Natural killer cell (primary cell): Measurements from ENCODE around the gene TXNDC5. TPM values are rescaled to one million over a fixed set of nuclear protein-coding genes. Genes with fewer than 3 reads are reported as not detected.

Experiments
- ATAC-seq, 3 donors: fragments of 150-1000 bp in 2 of 3; fragments of 200-7000 bp in 1 of 3; cut with Tn5 transposase; 1 replicate in 1 of 3; 2 replicates in 2 of 3; pipeline ENCODE4 v1.10.0; 2021; ENCODE audit warnings: mild to moderate bottlenecking in 2 of 3, moderate library complexity in 2 of 3
- DNase-seq, 2 donors: peaks; one replicate each; pipeline versions ENCODE4 v3.0.0 to v3.0.0-alpha.2; 2013 to 2021; ENCODE audit warnings: mixed read lengths in 1 of 2
- H3K27ac ChIP-seq: one replicate; pipeline ENCODE4 v1.5.1; 2013; ENCODE audit warnings: mild to moderate bottlenecking, low read length
- H3K27me3 ChIP-seq: one replicate; pipeline ENCODE4 v1.6.1; 2013; ENCODE audit warnings: low read length; ENCODE audit not compliant: control insufficient read depth, insufficient read depth
- H3K36me3 ChIP-seq: one replicate; pipeline ENCODE4 v1.6.1; 2013; ENCODE audit warnings: low read length; ENCODE audit not compliant: control insufficient read depth, insufficient read depth
- H3K4me1 ChIP-seq: one replicate; pipeline ENCODE4 v1.6.1; 2013; ENCODE audit warnings: low read length; ENCODE audit not compliant: control insufficient read depth, insufficient read depth
- H3K4me3 ChIP-seq: one replicate; pipeline ENCODE4 v1.5.1; 2013; ENCODE audit warnings: low read length
- H3K9me3 ChIP-seq: one replicate; pipeline ENCODE4 v1.6.1; 2013; ENCODE audit warnings: low read length; ENCODE audit not compliant: control insufficient read depth, insufficient read depth
- H3K27ac Mint-ChIP-seq, 2 donors: one replicate each; pipeline ENCODE4 v1.8.0; 2022; ENCODE audit warnings: mild to moderate bottlenecking in 2 of 2, mixed read lengths in 2 of 2, moderate library complexity in 1 of 2
- H3K27me3 Mint-ChIP-seq, 2 donors: one replicate each; pipeline ENCODE4 v1.8.0; 2022; ENCODE audit warnings: low read depth in 2 of 2, mixed read lengths in 2 of 2
- H3K36me3 Mint-ChIP-seq: one replicate; pipeline ENCODE4 v1.8.0; 2022; ENCODE audit warnings: mixed read lengths
- H3K4me1 Mint-ChIP-seq, 2 donors: one replicate each; pipeline ENCODE4 v1.8.0; 2022; ENCODE audit warnings: mixed read lengths in 2 of 2
- H3K4me3 Mint-ChIP-seq: one replicate; pipeline ENCODE4 v1.8.0; 2022; ENCODE audit warnings: mild to moderate bottlenecking, moderate library complexity, mixed read lengths
- H3K9me3 Mint-ChIP-seq, 2 donors: one replicate each; pipeline ENCODE4 v1.8.0; 2022; ENCODE audit warnings: mixed read lengths in 2 of 2
- CTCF ChIP-seq: fragments of 200-600 bp; IDR thresholded peaks from one replicate; pipeline ENCODE4 v1.8.0; 2022; ENCODE audit warnings: antibody characterized with exemption
- WGBS: methylation state at CpG from one replicate; pipeline ENCODE4 v1.1.7; 2013; ENCODE audit warnings: missing lambda C conversion rate; ENCODE audit not compliant: insufficient coverage; 5-methylcytosine and 5-hydroxymethylcytosine counted together
- intact Hi-C: fragments of 100-400 bp; cut with micrococcal nuclease; formaldehyde crosslinking; loops from one replicate; pipeline ENCODE4 v1.14.2; 2022
- total RNA-seq, 4 donors: library from RNA; stranded (reverse); fragments of 120-200 nt in 1 of 4; gene quantifications; one replicate each; pipeline versions ENCODE4 v1.2.3 to v1.2.4, GENCODE V29; 2013 to 2022

Gene TXNDC5
- total RNA-seq, 3 donors from 2014 or later (not counting 1 experiment from before 2014, with no cell fraction given), result 7.9 to 105 (median 9.7) TPM

- H3K9me3 Mint-ChIP-seq, result no peaks in the 10 kb centered on the region
- no peak overlapping the region for H3K27ac Mint-ChIP-seq
- no peaks in the 10 kb centered on the region for H3K4me1 Mint-ChIP-seq
- no peaks in the 10 kb centered on the region for H3K27me3 ChIP-seq
- no peaks in the 10 kb centered on the region for H3K27me3 Mint-ChIP-seq
- H3K9me3 ChIP-seq, result no peaks in the 10 kb centered on the region
- no peak overlapping the region for H3K4me3 ChIP-seq
- H3K4me3 Mint-ChIP-seq, result no peak overlapping the region
- 96% methylated on average over 10 of the region's 10 CpGs for WGBS
- intact Hi-C loops, result no loop called here
- no peaks in the 10 kb centered on the region for H3K4me1 ChIP-seq
- H3K36me3 ChIP-seq, result peaks cover 17% of the 10 kb centered on the region
- no peak for TF ChIP-seq CTCF
- no peak overlapping the region for H3K27ac ChIP-seq
- ATAC-seq (no peak), DNase-seq (no peak)
- peaks cover 12% of the 10 kb centered on the region for H3K36me3 Mint-ChIP-seq
Measured at GRCh38 chr6:7878401-7878964, 32.1 kb downstream of the TXNDC5 start.

DNA sequence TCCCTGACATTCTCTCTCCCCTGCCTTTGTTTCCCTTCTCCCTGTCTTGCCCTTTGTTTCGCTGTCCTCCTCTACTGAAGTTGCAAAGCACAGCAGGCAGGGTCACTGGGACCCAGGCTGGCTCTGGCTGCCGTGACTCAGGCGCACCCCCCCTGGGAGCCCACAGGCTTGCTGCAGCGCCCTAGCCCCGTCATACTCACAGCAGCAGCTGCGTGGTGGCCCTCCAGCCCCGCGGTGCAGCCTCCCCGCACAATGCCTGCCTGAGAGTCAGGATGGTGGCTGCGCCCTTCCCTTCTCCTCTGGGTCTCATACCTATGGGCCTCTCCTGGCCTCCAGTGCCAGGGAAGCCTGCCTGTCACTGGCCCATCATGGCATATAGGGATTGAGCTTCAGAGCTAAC is 41.7 kb downstream of the TXNDC5 start:
- intact Hi-C loops, result no loop called here
- H3K27me3 Mint-ChIP-seq, result peaks cover 2 to 6% of the 10 kb centered on the region in 2 donors
- 94% methylated on average over 10 of the region's 10 CpGs for WGBS
- H3K4me1 Mint-ChIP-seq, result no peaks in the 10 kb centered on the region
- H3K9me3 Mint-ChIP-seq, result no peaks in the 10 kb centered on the region
- Histone ChIP-seq H3K27ac (no peak overlapping the region), H3K4me3 (no peak overlapping the region), H3K27me3 (no peaks in the 10 kb centered on the region), H3K36me3 (no peaks in the 10 kb centered on the region), H3K9me3 (peaks cover 3% of the 10 kb centered on the region), H3K4me1 (no peaks in the 10 kb centered on the region)
- ATAC-seq, result no peak
- no peaks in the 10 kb centered on the region for H3K36me3 Mint-ChIP-seq
- H3K27ac Mint-ChIP-seq, result no peak overlapping the region
- H3K4me3 Mint-ChIP-seq, result no peak overlapping the region
- no peak for DNase-seq
- no peak for TF ChIP-seq CTCF

GRCh38 chr6:7866526-7866925 is 44.1 kb downstream of the TXNDC5 start:
- no peak for DNase-seq
- no peaks in the 10 kb centered on the region for H3K4me1 ChIP-seq
- intact Hi-C loops, result no loop called here
- ATAC-seq, result no peak
- H3K36me3 Mint-ChIP-seq, result no peaks in the 10 kb centered on the region
- H3K9me3 Mint-ChIP-seq, result no peaks in the 10 kb centered on the region
- H3K4me3 ChIP-seq, result no peak overlapping the region
- no peak overlapping the region for H3K27ac Mint-ChIP-seq
- no peak overlapping the region for H3K4me3 Mint-ChIP-seq
- H3K9me3 ChIP-seq, result no peaks in the 10 kb centered on the region
- no peak for TF ChIP-seq CTCF
- H3K27me3 Mint-ChIP-seq, result peaks cover 2 to 6% of the 10 kb centered on the region in 2 donors
- H3K27ac ChIP-seq, result no peak overlapping the region
- H3K36me3 ChIP-seq, result no peaks in the 10 kb centered on the region
- 100% methylated on average over 1 of the region's 1 CpG for WGBS
- H3K27me3 ChIP-seq, result no peaks in the 10 kb centered on the region
- no peaks in the 10 kb centered on the region for H3K4me1 Mint-ChIP-seq

GRCh38 chr6:7865781-7866180 is 44.8 kb downstream of the TXNDC5 start:
- intact Hi-C loops, result no loop called here
- Mint-ChIP-seq H3K4me3 (no peak overlapping the region), H3K27me3 (peaks cover 2 to 6% of the 10 kb centered on the region in 2 donors), H3K36me3 (no peaks in the 10 kb centered on the region), H3K9me3 (no peaks in the 10 kb centered on the region), H3K4me1 (no peaks in the 10 kb centered on the region), H3K27ac (no peak overlapping the region)
- Histone ChIP-seq H3K27ac (no peak overlapping the region), H3K4me1 (no peaks in the 10 kb centered on the region), H3K27me3 (no peaks in the 10 kb centered on the region), H3K4me3 (no peak overlapping the region), H3K36me3 (no peaks in the 10 kb centered on the region), H3K9me3 (no peaks in the 10 kb centered on the region)
- no peak for ATAC-seq
- TF ChIP-seq CTCF, result no peak
- DNase-seq, result no peak
- WGBS, result 44% methylated on average over 6 of the region's 6 CpGs
